NCI-H2196 treated with DMSO at 0.1 percent for 48 hours (cell line): ENCODE data around the gene SMARCC2.
A peak's percentile ranks its signal among the peaks of the same experiment; 100 is the strongest.
"Not testable (repeated sequence)": the region's sequence is repeated elsewhere in the genome, so short reads cannot be mapped to it uniquely, and the experiment has no call there.

Experiments
- DNase-seq: peaks from one replicate; lab custom pipeline; 2025; ENCODE audit not compliant: unreplicated experiment; lab: John Stamatoyannopoulos, UW

SMARCC2 gene

GRCh38 chr12:56212361-56212760, 23.1 kb upstream of the SMARCC2 start:
- DNase-seq, result no peak

- no peak for DNase-seq
Measured at GRCh38 chr12:56208006-56208405, 18.7 kb upstream of the SMARCC2 start.

- no peak for DNase-seq
Measured at GRCh38 chr12:56206452-56207166, 17.3 kb upstream of the SMARCC2 start.

GRCh38 chr12:56205445-56205844, 16.2 kb upstream of the SMARCC2 start:
- no peak for DNase-seq

GRCh38 chr12:56204275-56204674, 15.0 kb upstream of the SMARCC2 start:
- no peak for DNase-seq

GRCh38 chr12:56202838-56203237, 13.6 kb upstream of the SMARCC2 start:
- DNase-seq, result no peak

- no peak for DNase-seq
Measured at GRCh38 chr12:56202366-56202765, 13.1 kb upstream of the SMARCC2 start.

- no peak for DNase-seq
Measured at GRCh38 chr12:56198836-56199235, 9.6 kb upstream of the SMARCC2 start.

GRCh38 chr12:56197921-56198635, 8.8 kb upstream of the SMARCC2 start:
- no peak for DNase-seq

- not testable (repeated sequence) for DNase-seq
Measured at GRCh38 chr12:56196818-56197550, 7.7 kb upstream of the SMARCC2 start.

GRCh38 chr12:56193025-56193578, 3.8 kb upstream of the SMARCC2 start:
- peak; percentile 67 for DNase-seq

- DNase-seq, result no peak
Measured at GRCh38 chr12:56192582-56192981, 3.3 kb upstream of the SMARCC2 start.

GRCh38 chr12:56190695-56191155, 1.4 kb upstream of the SMARCC2 start:
- DNase-seq, result no peak

- peak; percentile 54 for DNase-seq
Measured at GRCh38 chr12:56189918-56190694, 823 bp upstream of the SMARCC2 start.

- DNase-seq, result no peak
Measured at GRCh38 chr12:56188778-56189098, 545 bp downstream of the SMARCC2 start.

GRCh38 chr12:56188131-56188777, 1.0 kb downstream of the SMARCC2 start:
- no peak for DNase-seq

- DNase-seq, result no peak
Measured at GRCh38 chr12:56186957-56187356, 2.3 kb downstream of the SMARCC2 start.

- no peak for DNase-seq
Measured at GRCh38 chr12:56178347-56178746, 10.9 kb downstream of the SMARCC2 start.

GRCh38 chr12:56172839-56173238, 16.4 kb downstream of the SMARCC2 start:
- no peak for DNase-seq

GRCh38 chr12:56169229-56169759, 20.0 kb downstream of the SMARCC2 start:
- DNase-seq, result no peak
